Limb (tissue), 2 donors: ENCODE measurements around the gene SLC6A13.
"Not testable (repeated sequence)": the region's sequence is repeated elsewhere in the genome, so short reads cannot be mapped to it uniquely, and the experiment has no call there.

Experiments used
- DNase-seq, 2 donors: peaks; one replicate each; pipeline ENCODE4 v3.0.0-alpha.2; 2016; ENCODE audit errors: extremely low spot score in 2 of 2

Gene SLC6A13

GRCh38 chr12:234019-234418 lies 28.6 kb downstream of the SLC6A13 start:
- DNase-seq = no peak

DNA sequence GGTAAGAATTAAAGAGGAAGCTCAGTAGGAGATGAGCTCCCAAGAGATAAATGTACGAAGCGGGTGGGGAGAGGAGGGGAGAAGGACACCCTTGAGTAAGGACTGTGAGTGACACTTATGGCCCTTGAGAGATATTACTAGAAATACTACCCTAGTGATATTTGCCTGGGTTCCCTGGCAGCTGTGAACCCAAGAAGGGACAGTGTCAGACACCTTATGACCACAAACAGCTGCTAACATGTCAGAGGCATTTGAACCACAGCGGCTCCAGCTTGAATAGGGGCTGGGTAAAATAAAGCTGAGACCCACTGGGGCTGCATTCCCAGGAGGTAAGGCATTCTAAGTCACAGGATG lies 29.0 kb downstream of the SLC6A13 start:
- no peak for DNase-seq

GRCh38 chr12:232731-233614 lies 29.7 kb downstream of the SLC6A13 start:
- peak; percentile 32 to 47 for DNase-seq

DNA sequence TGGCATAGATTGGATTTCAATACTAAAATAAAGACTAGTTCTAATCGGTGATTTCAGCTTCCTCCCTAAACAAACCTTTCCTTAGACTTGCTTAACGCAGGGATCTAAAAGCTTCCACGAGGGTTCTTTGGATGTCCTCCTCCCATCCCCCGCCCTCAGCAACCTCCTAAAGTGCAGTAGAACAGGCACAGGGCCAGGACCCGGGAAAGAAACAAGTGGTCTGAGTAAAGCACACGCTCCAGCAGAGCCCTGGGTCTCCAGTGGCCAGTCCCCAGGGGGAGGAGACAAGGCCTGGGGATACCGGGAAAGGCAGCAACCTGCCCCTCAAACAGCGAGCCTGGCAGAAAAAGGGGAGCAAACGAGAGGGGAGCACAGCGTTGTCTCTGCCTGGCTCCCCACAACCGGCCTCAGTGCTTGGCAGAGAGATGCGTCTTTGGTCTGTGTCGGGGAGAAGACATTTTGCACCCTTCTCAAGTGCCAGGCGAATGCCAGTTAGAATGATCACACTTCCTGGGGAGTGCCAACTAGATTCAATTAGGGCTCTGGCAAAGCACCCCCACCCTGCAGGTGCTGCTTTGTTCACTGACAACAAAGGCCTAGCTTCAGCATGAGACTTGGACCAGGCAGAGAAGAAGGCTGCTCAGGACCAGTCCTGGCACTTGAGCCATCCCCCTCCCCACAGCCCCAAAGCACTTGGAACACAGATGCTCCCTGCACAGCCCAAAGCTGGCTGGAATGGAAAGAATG lies 31.5 kb downstream of the SLC6A13 start:
- peak in 1 of 2 donors; percentile 35 for DNase-seq

GRCh38 chr12:229441-230191 lies 33.0 kb downstream of the SLC6A13 start:
- DNase-seq = no peak

DNA sequence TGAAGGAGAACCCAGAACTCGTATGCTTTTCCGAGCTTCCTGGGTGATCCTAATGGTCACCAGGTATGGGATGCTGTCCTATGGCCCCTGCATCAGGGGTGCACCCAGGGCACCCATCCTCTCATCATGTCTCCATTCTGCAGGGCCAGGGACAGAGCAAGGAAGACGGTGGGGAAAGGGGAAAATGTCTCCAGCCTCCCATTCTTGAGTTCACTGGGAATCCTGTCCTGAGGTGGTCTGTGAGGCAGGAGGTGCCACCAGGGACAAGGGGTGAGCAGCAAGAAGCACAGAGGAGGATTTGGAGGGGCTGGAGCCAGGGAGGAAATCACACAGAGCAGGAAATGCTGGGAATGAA lies 33.8 kb downstream of the SLC6A13 start:
- no peak for DNase-seq

GRCh38 chr12:227923-228845 lies 34.5 kb downstream of the SLC6A13 start:
- no peak for DNase-seq

- DNase-seq = no peak
Measured at GRCh38 chr12:227286-227915, 35.2 kb downstream of the SLC6A13 start.

DNA sequence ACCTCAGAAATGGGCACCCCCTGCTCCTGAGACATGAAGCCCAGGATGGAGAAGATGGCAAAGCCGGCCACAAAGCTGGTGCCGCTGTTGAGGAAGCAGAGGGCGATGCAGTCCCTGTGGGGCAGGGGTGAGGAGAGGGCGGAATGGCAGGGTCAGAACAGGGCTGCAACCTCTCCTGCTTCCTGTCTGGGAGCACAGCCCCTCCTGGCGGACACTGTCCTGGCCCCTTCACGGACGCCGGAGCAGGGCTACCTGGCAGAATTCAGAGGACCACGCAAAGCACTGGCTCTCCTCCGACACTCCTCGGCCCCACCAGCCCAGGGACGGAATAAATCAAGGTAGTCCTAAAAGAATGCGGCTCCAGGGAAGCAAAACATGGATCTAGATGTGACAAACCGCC lies 36.2 kb downstream of the SLC6A13 start:
- peak in 1 of 2 donors; percentile 14 for DNase-seq

DNA sequence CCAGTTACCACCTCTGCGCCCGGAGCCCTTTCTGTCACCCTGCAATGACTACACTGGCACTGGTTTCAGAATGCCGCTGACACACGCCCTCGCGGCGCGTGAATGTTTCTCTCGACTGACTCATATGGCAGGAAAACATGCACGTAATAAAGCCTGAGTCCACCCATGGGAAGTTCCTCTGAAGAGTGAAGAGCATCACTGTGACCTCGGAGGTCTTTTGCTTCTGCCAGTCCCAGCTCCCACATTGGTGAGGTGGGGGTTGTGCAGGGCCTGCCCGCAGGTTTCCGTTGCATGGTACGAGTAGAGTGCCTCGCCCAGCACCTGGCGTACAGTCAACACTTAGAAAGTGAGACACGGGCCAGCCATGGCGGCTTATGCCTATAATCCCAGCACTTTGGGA lies 37.6 kb downstream of the SLC6A13 start:
- no peak for DNase-seq

DNA sequence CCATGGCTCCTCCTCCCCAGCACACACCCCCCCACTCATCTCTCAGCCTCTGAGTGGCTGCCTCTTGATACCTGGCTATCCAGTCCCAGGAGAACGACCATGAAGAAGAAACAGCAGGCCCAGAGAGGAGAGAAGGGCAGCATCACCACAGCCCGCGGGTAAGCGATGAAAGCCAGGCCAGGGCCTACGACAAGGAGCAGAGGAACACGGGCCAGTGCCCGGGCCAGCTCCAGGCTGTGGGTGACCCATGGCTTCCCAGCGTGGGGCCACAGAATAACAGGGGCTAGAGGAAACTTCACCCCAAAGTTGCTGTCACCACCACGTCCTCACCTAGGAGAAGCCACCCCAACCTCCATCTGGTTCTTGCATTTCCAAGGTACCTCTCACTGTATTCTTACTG lies 38.3 kb downstream of the SLC6A13 start:
- DNase-seq = no peak

DNA sequence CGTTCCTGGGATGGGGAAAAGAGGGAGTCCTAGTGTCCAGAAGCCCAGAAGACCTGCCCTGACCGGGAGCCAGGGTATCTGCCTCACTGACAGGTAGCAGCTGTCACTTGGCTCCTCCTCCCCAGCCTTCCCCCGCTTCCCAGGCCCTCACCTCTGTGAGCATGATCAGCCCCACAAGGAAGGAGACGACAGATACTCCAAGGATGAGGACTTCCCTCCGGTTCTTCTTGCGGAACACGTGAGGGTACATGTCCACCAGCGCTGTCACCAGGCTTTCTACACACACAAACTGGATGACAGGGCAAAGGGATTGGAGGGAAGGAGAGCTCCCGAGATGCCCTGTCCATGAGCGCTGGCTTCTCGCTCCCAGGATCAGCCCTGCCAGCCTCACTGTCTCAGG lies 38.8 kb downstream of the SLC6A13 start:
- DNase-seq = no peak

DNA sequence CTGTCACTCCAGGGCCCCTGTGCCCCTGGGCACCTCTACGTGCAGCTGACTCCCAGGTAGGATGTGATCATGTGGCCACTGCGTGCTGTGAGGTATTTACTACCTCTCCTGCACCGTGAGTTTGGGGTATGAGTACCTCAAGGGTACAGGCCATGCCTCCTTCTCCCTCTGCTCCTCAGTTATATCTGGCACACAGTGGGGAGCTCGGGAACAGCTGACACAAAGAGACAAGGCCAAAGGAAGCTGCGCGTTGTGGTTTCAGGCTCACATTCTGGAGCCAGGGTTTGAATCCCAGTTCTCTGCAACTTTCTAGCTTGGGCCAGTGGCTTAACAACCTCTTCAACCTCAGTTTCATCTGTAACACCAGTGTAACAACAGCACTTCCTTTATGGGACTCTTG lies 40.9 kb downstream of the SLC6A13 start:
- no peak for DNase-seq

DNA sequence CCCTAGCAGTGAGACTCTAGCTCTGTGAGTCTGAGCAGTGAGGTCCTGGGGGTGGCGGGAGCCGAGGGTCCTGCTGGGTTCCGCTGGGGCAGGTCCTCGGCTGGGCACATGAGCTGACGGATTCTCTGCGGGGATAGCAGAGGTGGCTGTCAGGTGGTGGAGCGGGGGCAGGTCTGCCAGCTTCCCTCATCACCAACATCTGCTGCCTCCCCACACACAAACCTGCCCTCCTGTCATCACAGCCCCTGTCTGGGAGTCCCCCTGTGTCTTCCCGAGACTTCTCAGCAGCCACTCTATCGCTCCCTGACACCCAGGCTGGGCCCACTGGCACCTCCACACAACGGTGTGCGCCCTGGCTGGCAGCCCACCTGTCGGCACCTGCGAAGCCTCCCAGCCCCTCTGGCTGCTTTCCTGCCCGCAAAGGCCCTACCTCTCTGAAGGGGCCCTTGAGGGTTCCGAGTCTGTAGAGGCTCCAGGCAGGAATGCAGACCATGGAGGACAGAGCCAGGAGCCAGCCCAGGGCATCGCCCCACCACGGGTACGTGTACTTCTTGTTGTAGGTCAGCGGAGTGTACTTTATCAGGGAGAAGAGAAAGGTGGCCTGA lies 41.6 kb downstream of the SLC6A13 start:
- no peak for DNase-seq

DNA sequence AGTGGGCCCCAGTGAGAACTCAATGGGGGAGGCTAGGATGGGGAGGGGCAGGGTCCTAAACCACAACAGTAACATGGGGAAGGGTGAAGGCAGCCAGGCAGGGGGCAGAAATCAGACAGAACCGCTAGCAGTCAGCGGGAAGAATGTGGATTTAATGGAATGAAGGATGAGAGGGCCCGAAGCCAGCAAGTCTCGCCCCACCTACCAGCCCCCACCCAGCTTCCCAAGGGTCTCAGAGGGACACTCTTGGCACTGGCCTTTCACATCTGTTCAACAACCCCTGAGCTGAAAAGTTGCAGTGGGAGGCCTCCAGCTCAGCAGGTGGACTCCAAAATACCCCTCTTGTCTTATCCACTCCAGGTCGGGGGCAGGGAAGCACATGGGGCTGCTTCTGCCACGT lies 42.1 kb downstream of the SLC6A13 start:
- no peak for DNase-seq

GRCh38 chr12:219891-220352 lies 42.7 kb downstream of the SLC6A13 start:
- peak in 1 of 2 donors; percentile 74 for DNase-seq

DNA sequence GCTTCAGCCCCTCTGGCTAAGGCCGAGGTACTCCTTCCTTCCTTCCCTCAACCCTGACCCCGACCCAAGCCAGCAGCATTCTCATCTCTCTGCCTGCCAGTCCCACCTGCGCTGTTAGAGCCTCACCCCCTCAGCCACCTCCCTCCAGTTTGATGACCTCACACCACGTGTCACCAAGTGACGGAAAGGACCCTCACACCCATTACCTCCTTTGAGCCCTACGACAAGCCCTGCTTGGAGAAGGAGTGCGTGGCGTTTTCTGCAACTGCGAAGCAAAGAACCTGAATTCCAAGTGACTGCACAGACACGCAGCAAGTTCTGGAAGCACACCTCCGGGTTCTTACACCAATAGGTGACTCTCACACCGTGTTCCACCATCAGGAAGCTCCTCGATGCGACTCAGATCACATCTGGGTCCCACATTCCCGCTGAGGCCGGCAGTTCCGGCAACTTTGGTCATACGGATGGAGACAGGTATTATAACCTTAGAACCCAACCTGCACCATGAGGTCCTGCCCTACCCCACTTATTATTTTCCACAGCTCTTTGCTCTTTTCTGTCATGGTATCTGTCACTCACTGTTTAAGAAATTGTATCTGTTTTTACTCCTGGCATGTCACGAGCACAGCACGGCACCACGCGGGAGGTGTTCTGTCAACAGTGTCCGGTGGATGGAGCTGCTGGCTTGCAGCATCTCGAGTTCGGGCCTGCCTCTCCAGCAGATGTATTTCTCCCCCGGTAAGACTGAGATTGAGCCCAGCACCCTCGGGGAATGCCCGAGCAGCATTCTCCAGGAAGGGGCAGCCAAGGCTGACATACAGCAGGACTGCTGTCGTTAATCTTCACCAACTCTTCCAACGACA lies 43.7 kb downstream of the SLC6A13 start:
- DNase-seq = no peak

DNA sequence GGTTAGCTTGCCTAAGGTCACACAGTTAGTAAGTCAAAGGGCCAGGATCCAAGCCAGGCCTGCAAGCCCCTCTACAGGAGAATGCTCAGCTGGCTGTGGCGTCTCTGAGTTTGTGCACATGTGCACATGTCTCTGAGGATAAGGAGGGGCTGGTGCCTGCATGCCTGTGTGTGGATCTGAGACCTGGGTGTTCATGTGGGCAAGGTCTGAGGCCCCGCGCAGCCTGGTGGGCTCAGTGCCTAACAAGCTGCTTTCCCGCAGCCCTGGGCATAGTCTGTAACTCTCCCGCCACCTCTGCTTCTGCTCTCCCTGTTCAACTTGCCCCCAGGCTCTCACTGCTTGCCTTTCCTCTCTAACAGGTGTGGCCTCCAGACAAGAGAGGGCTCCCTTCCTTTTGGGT lies 44.4 kb downstream of the SLC6A13 start:
- DNase-seq = no peak

DNA sequence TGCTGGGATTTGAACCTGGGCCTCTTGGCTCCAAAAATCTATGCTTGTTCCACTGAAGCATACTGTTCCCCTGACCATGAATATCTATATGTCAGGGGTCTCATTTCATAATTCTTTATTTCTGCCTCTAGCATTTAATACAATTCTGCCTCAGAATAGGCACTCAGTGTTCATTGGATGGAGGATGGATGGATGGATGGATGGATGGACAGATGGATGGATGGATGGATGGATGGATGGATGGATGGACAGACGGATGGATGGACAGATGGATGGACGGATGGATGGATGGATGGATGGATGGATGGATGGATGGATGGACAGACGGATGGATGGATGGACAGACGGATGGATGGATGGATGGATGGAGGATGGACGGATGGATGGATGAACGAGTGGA lies 45.6 kb downstream of the SLC6A13 start:
- not testable (repeated sequence) for DNase-seq
